HepG2 (cell line): ENCODE data around the gene CD300LF. TPM values are rescaled to one million over a fixed set of nuclear protein-coding genes. Genes with fewer than 3 reads are reported as not detected.

Experiments
- AKAP8 ChIP-seq: sonication (generic); formaldehyde crosslinking; IDR thresholded peaks from 2 replicates; pipeline ENCODE4 v1.5.1; 2020; ENCODE audit warnings: mild to moderate bottlenecking, missing genetic modification reagents
- CERS6 ChIP-seq: sonication (generic); formaldehyde crosslinking; IDR thresholded peaks from 2 replicates; pipeline ENCODE4 v1.5.0; 2020; ENCODE audit warnings: missing genetic modification reagents
- CHD2 ChIP-seq: IDR thresholded peaks from 2 replicates; pipeline ENCODE4 v1.6.1; 2011; ENCODE audit warnings: low read depth, low read length, improper control_type of control experiment
- CREM ChIP-seq, 2 experiments: sonication (generic) in 1 of 2; formaldehyde crosslinking in 1 of 2; IDR thresholded peaks; 2 replicates each; pipeline versions ENCODE4 v1.4.0 to v1.6.1; 2016 to 2020; ENCODE audit warnings: antibody characterized with exemption in 1 of 2, mild to moderate bottlenecking in 1 of 2, missing genetic modification reagents in 1 of 2
- ESRRA ChIP-seq: sonication (generic); formaldehyde crosslinking; IDR thresholded peaks from 2 replicates; pipeline ENCODE4 v1.5.1; 2020; ENCODE audit warnings: mild to moderate bottlenecking, low read depth, missing genetic modification reagents
- IRF2 ChIP-seq: IDR thresholded peaks from 2 replicates; pipeline ENCODE4 v1.6.1; 2018; ENCODE audit warnings: missing genetic modification reagents, missing compliant biosample characterization
- JUN ChIP-seq: sonication (generic); formaldehyde crosslinking; IDR thresholded peaks from 2 replicates; pipeline ENCODE4 v1.4.0; 2020; ENCODE audit warnings: mild to moderate bottlenecking, missing genetic modification reagents
- PBX2 ChIP-seq: IDR thresholded peaks from 2 replicates; pipeline ENCODE4 v1.6.1; 2016; ENCODE audit warnings: control low read depth
- POGZ ChIP-seq: sonication (generic); formaldehyde crosslinking; IDR thresholded peaks from 2 replicates; pipeline ENCODE4 v1.4.0; 2020; ENCODE audit warnings: mild to moderate bottlenecking, missing genetic modification reagents
- RFX5 ChIP-seq: IDR thresholded peaks from 2 replicates; pipeline ENCODE4 v1.6.1; 2011; ENCODE audit warnings: low read depth, low read length, improper control_type of control experiment
- SOX6 ChIP-seq, 2 experiments: fragments of 450-650 bp in 1 of 2; sonication (generic) in 1 of 2; formaldehyde crosslinking in 1 of 2; IDR thresholded peaks; 2 replicates each; pipeline versions ENCODE4 v1.4.0 to v1.6.1; 2017 to 2020; ENCODE audit warnings: antibody characterized with exemption in 1 of 2, mild to moderate bottlenecking in 1 of 2, missing genetic modification reagents in 1 of 2
- ZFP82 ChIP-seq: sonication (generic); formaldehyde crosslinking; IDR thresholded peaks from 2 replicates; pipeline ENCODE4 v1.5.1; 2020; ENCODE audit warnings: mild to moderate bottlenecking, missing genetic modification reagents, borderline replicate concordance
- ZFYVE20 ChIP-seq: sonication (generic); formaldehyde crosslinking; IDR thresholded peaks from 2 replicates; pipeline ENCODE4 v1.8.0; 2023; ENCODE audit warnings: low read depth, mild to moderate bottlenecking, moderate library complexity, missing genetic modification reagents, borderline replicate concordance
- ZNF124 ChIP-seq: sonication (generic); formaldehyde crosslinking; IDR thresholded peaks from 2 replicates; pipeline ENCODE4 v1.4.0; 2020; ENCODE audit warnings: missing genetic modification reagents
- ZNF18 ChIP-seq: sonication (generic); formaldehyde crosslinking; IDR thresholded peaks from 2 replicates; pipeline ENCODE4 v1.8.0; 2022; ENCODE audit warnings: mild to moderate bottlenecking, missing genetic modification reagents; ENCODE audit not compliant: insufficient replicate concordance
- ZNF224 ChIP-seq: sonication (generic); formaldehyde crosslinking; IDR thresholded peaks from 2 replicates; pipeline ENCODE4 v1.5.0; 2020; ENCODE audit warnings: mild to moderate bottlenecking, missing genetic modification reagents
- ZNF263 ChIP-seq: sonication (generic); formaldehyde crosslinking; IDR thresholded peaks from 2 replicates; pipeline ENCODE4 v1.4.0; 2020; ENCODE audit warnings: missing genetic modification reagents
- ZNF274 ChIP-seq: sonication (generic); formaldehyde crosslinking; IDR thresholded peaks from 2 replicates; pipeline ENCODE4 v1.5.1; 2020; ENCODE audit warnings: mild to moderate bottlenecking, missing genetic modification reagents
- ZNF441 ChIP-seq: sonication (generic); formaldehyde crosslinking; IDR thresholded peaks from 2 replicates; pipeline ENCODE4 v1.7.0; 2021; ENCODE audit warnings: missing genetic modification reagents, borderline replicate concordance
- ZNF546 ChIP-seq: sonication (generic); formaldehyde crosslinking; conservative IDR thresholded peaks from 2 replicates; pipeline ENCODE4 v1.8.1; 2023; ENCODE audit warnings: mild to moderate bottlenecking, missing genetic modification reagents
- ZNF572 ChIP-seq: sonication (generic); formaldehyde crosslinking; IDR thresholded peaks from 2 replicates; pipeline ENCODE4 v1.5.1; 2020; ENCODE audit warnings: mild to moderate bottlenecking, missing genetic modification reagents
- ZSCAN20 ChIP-seq: sonication (generic); formaldehyde crosslinking; IDR thresholded peaks from 2 replicates; pipeline ENCODE4 v1.4.0; 2020; ENCODE audit warnings: missing genetic modification reagents, mild to moderate bottlenecking, borderline replicate concordance
- ZSCAN21 ChIP-seq: sonication (generic); formaldehyde crosslinking; IDR thresholded peaks from 2 replicates; pipeline ENCODE4 v1.8.0; 2022; ENCODE audit warnings: mild to moderate bottlenecking, missing genetic modification reagents, moderate library complexity, borderline replicate concordance
- polyA plus RNA-seq, 8 experiments: library from polyadenylated mRNA; depleted of rRNA in 3 of 8; stranded (reverse) in 7 of 8; unstranded in 1 of 8; fragments of >200 nt; fragmentation: Illumina TruSeq in 4 of 8; extraction: Trizol in 4 of 8; gene quantifications; 2 replicates each; pipeline versions ENCODE4 v1.2.1 to v1.2.3, GENCODE V29; 2011 to 2016; ENCODE audit warnings: low read depth in 4 of 8, missing spikeins in 1 of 8, mixed read lengths in 1 of 8; ENCODE audit not compliant: insufficient read depth in 1 of 8
- total RNA-seq, 5 experiments: library from RNA; depleted of rRNA; stranded (reverse); fragments of >200 nt; fragmentation: Illumina TruSeq; extraction: Trizol; gene quantifications; 2 replicates each; pipeline ENCODE4 v1.2.3, GENCODE V29; 2016; ENCODE audit warnings: low read depth in 1 of 5

CD300LF gene
- total and polyA plus RNA-seq, 2 of the 13 experiments (the other 11 are each of a cell fraction or from before 2014, with no cell fraction given), result not detected

- TF ChIP-seq ZNF441 (peak; percentile 53; the same call in 1 of the 2 replicates), CERS6 (CRISPR knock-in tag) (no peak), ZNF274 (CRISPR knock-in tag) (peak; percentile 95), ZNF224 (CRISPR knock-in tag) (peak; percentile 82), ZNF263 (peak; percentile 53), JUN (CRISPR knock-in tag) (peak; percentile 76), ZSCAN21 (peak; percentile 78), ESRRA (peak; percentile 91), ZSCAN20 (CRISPR knock-in tag) (no peak), ZNF546 (CRISPR knock-in tag) (peak; percentile 55; the same call in 1 of the 2 replicates), CREM (IDR thresholded peaks at IDR 0.05) (no peak; the same call in 1 of the 2 replicates), CREM (CRISPR knock-in tag; IDR thresholded peaks at IDR 0.05) (no peak; the same call in 1 of the 2 replicates), RFX5 (no peak), ZNF572 (CRISPR knock-in tag) (no peak), POGZ (CRISPR knock-in tag) (peak; percentile 86), IRF2 (peak; percentile 88), ZFP82 (CRISPR knock-in tag) (no peak), SOX6 (IDR thresholded peaks at IDR 0.05) (no peak), SOX6 (CRISPR knock-in tag; IDR thresholded peaks at IDR 0.05) (peak; percentile 93), AKAP8 (CRISPR knock-in tag) (no peak), PBX2 (no peak), ZNF18 (CRISPR knock-in tag) (no peak), CHD2 (no peak; the same call in 1 of the 2 replicates), ZFYVE20 (CRISPR knock-in tag) (no peak), ZNF124 (peak; percentile 88)
These were observed 24.0 kb upstream of the CD300LF start, which contains the start of gene RAB37 (continued) for GRCh38 chr17:74736513-74737298.
